ENCODE results near the gene ATG2B.
"Not testable (repeated sequence)": the region's sequence is repeated elsewhere in the genome, so short reads cannot be mapped to it uniquely, and the experiment has no call there.

ATG2B gene

DNA sequence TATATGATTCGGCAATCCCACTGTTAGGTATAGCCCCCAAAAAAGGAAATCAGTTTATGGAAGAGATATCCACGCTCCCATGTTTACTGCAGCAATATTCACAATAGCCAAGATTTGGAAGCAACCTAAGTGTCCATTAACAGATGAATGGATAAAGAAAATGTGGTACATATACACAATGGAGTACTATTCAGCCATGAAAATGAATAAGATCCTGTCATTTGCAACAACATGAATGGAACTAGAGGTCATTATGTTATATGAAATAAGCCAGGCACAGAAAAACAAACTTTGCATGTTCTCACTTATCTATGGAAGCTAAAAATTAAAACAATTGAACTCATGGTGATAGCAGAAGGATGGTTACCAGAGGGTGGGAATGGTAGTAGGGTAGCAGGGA is 15.2 kb downstream of the ATG2B start:
- not testable (repeated sequence) for H3K36me3 ChIP-seq (ENCODE audit: control insufficient read depth in 1 of 2, insufficient read depth in 2 of 2, low read length in 2 of 2); H3K4me1 ChIP-seq (ENCODE audit: control insufficient read depth in 1 of 2, insufficient read depth in 2 of 2, low read length in 2 of 2); H3K4me3 ChIP-seq (ENCODE audit: low read depth in 1 of 2, low read length in 2 of 2); H3K27ac ChIP-seq (ENCODE audit: low read length); H3K9me3 ChIP-seq (ENCODE audit: control insufficient read depth in 1 of 2, low read length in 2 of 2); H3K27me3 ChIP-seq (ENCODE audit: low read depth, low read length)

DNA sequence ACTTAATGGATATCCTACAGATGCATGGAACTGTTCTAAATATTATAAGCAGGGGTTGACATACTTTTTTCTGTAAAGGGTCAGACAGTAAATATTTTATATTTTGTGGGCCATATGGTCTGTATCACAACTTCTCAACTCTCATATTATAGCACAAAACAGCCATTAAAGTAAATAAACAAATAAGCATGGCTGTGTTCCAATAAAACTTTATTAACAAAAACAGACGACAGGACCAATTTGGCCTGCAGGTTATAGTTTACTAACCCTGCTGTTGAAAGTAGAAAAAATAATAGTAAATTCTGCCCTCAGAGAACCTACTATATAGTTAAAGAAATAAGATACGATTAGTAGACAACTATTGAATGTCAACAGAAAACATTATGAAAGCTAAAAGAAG is 17.5 kb downstream of the ATG2B start:
- Histone ChIP-seq H3K27ac (ENCODE audit: low read length) (no peak overlapping the region), H3K4me3 (ENCODE audit: low read depth in 1 of 2, low read length in 2 of 2) (no peak overlapping the region), H3K27me3 (ENCODE audit: low read depth, low read length) (no peaks in the 10 kb centered on the region), H3K36me3 (ENCODE audit: control insufficient read depth in 1 of 2, insufficient read depth in 2 of 2, low read length in 2 of 2) (peaks cover 4 to 8% of the 10 kb centered on the region in 2 donors), H3K9me3 (ENCODE audit: control insufficient read depth in 1 of 2, low read length in 2 of 2) (no peaks in the 10 kb centered on the region), H3K4me1 (ENCODE audit: control insufficient read depth in 1 of 2, insufficient read depth in 2 of 2, low read length in 2 of 2) (no peaks in the 10 kb centered on the region)

- peaks cover 12 to 25% of the 10 kb centered on the region in 2 donors for H3K36me3 ChIP-seq (ENCODE audit: control insufficient read depth in 1 of 2, insufficient read depth in 2 of 2, low read length in 2 of 2)
- no peaks in the 10 kb centered on the region for H3K27me3 ChIP-seq (ENCODE audit: low read depth, low read length)
- H3K4me1 ChIP-seq (ENCODE audit: control insufficient read depth in 1 of 2, insufficient read depth in 2 of 2, low read length in 2 of 2) = no peaks in the 10 kb centered on the region
- no peaks in the 10 kb centered on the region for H3K9me3 ChIP-seq (ENCODE audit: control insufficient read depth in 1 of 2, low read length in 2 of 2)
- H3K27ac ChIP-seq (ENCODE audit: low read length) = no peak overlapping the region
- H3K4me3 ChIP-seq (ENCODE audit: low read depth in 1 of 2, low read length in 2 of 2) = no peak overlapping the region
Observed at GRCh38 chr14:96341323-96341722, 21.8 kb downstream of the ATG2B start.

DNA sequence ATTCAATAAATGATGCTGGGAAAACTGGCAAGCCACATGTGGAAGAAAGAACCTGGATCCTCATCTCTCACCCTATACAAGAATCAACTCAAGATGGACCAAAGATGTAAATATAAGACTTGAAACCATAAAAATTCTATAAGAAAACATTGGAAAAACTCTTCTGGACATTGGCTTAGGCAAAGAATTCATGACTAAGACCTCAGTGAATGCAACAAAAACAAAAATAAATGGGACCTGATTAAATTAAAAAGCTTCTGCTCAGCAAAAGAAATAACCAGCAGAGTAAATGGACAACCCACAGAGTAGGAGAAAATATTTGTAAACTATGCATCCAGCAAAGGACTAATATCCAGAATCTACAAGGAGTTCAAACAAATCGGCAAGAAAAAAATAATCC is 24.6 kb downstream of the ATG2B start:
- Histone ChIP-seq H3K4me3 (ENCODE audit: low read depth in 1 of 2, low read length in 2 of 2) (no peak overlapping the region), H3K27me3 (ENCODE audit: low read depth, low read length) (no peaks in the 10 kb centered on the region), H3K9me3 (ENCODE audit: control insufficient read depth in 1 of 2, low read length in 2 of 2) (no peaks in the 10 kb centered on the region), H3K27ac (ENCODE audit: low read length) (no peak overlapping the region), H3K36me3 (ENCODE audit: control insufficient read depth in 1 of 2, insufficient read depth in 2 of 2, low read length in 2 of 2) (peaks cover 16 to 28% of the 10 kb centered on the region in 2 donors), H3K4me1 (ENCODE audit: control insufficient read depth in 1 of 2, insufficient read depth in 2 of 2, low read length in 2 of 2) (no peaks in the 10 kb centered on the region)

DNA sequence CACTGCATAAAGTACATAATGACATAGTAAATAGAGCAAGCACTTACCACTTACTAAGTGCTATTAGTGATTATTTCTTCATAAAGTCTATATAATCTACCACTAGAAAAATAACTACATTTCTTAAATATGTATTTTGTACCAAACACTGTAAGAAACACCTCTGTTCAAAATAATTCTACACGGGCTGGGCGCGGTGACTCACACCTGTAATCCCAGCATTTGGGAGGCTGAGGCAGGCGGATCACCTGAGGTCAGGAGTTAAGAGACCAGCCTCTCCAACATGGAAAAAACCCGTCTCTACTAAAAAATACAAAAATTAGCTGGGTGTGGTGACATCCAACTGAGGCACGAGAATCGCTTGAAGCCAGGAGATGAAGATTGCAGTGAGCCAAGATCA is 38.9 kb downstream of the ATG2B start:
- Histone ChIP-seq H3K4me3 (ENCODE audit: low read depth in 1 of 2, low read length in 2 of 2) (no peak overlapping the region), H3K27ac (ENCODE audit: low read length) (no peak overlapping the region), H3K4me1 (ENCODE audit: control insufficient read depth in 1 of 2, insufficient read depth in 2 of 2, low read length in 2 of 2) (no peaks in the 10 kb centered on the region), H3K9me3 (ENCODE audit: control insufficient read depth in 1 of 2, low read length in 2 of 2) (no peaks in the 10 kb centered on the region), H3K36me3 (ENCODE audit: control insufficient read depth in 1 of 2, insufficient read depth in 2 of 2, low read length in 2 of 2) (peaks cover 33 to 68% of the 10 kb centered on the region in 2 donors), H3K27me3 (ENCODE audit: low read depth, low read length) (no peaks in the 10 kb centered on the region)

- peaks cover 46 to 71% of the 10 kb centered on the region in 2 donors for H3K36me3 ChIP-seq (ENCODE audit: control insufficient read depth in 1 of 2, insufficient read depth in 2 of 2, low read length in 2 of 2)
- no peak overlapping the region for H3K4me3 ChIP-seq (ENCODE audit: low read depth in 1 of 2, low read length in 2 of 2)
- no peaks in the 10 kb centered on the region for H3K9me3 ChIP-seq (ENCODE audit: control insufficient read depth in 1 of 2, low read length in 2 of 2)
- no peak overlapping the region for H3K27ac ChIP-seq (ENCODE audit: low read length)
- no peaks in the 10 kb centered on the region for H3K4me1 ChIP-seq (ENCODE audit: control insufficient read depth in 1 of 2, insufficient read depth in 2 of 2, low read length in 2 of 2)
- H3K27me3 ChIP-seq (ENCODE audit: low read depth, low read length) = no peaks in the 10 kb centered on the region
Observed at GRCh38 chr14:96320605-96321004, 42.5 kb downstream of the ATG2B start.

- Histone ChIP-seq H3K27ac (ENCODE audit: low read length) (no peak overlapping the region), H3K9me3 (ENCODE audit: control insufficient read depth in 1 of 2, low read length in 2 of 2) (no peaks in the 10 kb centered on the region), H3K4me3 (ENCODE audit: low read depth in 1 of 2, low read length in 2 of 2) (no peak overlapping the region), H3K27me3 (ENCODE audit: low read depth, low read length) (no peaks in the 10 kb centered on the region), H3K36me3 (ENCODE audit: control insufficient read depth in 1 of 2, insufficient read depth in 2 of 2, low read length in 2 of 2) (peaks cover 48 to 69% of the 10 kb centered on the region in 2 donors), H3K4me1 (ENCODE audit: control insufficient read depth in 1 of 2, insufficient read depth in 2 of 2, low read length in 2 of 2) (no peaks in the 10 kb centered on the region)
Observed at GRCh38 chr14:96318836-96319235, 44.3 kb downstream of the ATG2B start.

GRCh38 chr14:96316087-96316486 is 47.1 kb downstream of the ATG2B start:
- no peak overlapping the region for H3K4me3 ChIP-seq (ENCODE audit: low read depth in 1 of 2, low read length in 2 of 2)
- H3K27ac ChIP-seq (ENCODE audit: low read length) = no peak overlapping the region
- H3K27me3 ChIP-seq (ENCODE audit: low read depth, low read length) = no peaks in the 10 kb centered on the region
- peaks cover 27 to 56% of the 10 kb centered on the region in 2 donors for H3K36me3 ChIP-seq (ENCODE audit: control insufficient read depth in 1 of 2, insufficient read depth in 2 of 2, low read length in 2 of 2)
- no peaks in the 10 kb centered on the region for H3K4me1 ChIP-seq (ENCODE audit: control insufficient read depth in 1 of 2, insufficient read depth in 2 of 2, low read length in 2 of 2)
- no peaks in the 10 kb centered on the region for H3K9me3 ChIP-seq (ENCODE audit: control insufficient read depth in 1 of 2, low read length in 2 of 2)

DNA sequence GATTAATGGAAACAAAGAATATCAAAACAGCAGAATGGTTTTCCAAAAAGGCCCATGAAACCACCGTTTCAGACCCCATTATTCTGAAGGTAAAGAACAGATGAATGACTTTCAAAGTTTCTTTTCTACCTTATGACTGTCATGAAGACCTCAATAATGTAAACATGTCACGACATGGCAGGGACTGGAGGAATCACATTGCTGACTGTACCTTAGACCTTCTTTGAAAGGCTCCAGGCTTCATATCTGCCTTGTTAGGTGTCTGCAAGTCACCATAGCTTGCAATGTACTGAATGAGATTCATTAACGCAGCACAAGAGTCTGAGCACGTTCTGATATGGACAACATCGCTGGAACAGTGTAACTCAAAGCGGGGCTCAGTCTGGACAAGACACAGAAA is 52.2 kb downstream of the ATG2B start:
- no peaks in the 10 kb centered on the region for H3K9me3 ChIP-seq (ENCODE audit: control insufficient read depth in 1 of 2, low read length in 2 of 2)
- H3K36me3 ChIP-seq (ENCODE audit: control insufficient read depth in 1 of 2, insufficient read depth in 2 of 2, low read length in 2 of 2) = peaks cover 42 to 74% of the 10 kb centered on the region in 2 donors
- H3K27ac ChIP-seq (ENCODE audit: low read length) = no peak overlapping the region
- no peaks in the 10 kb centered on the region for H3K27me3 ChIP-seq (ENCODE audit: low read depth, low read length)
- no peaks in the 10 kb centered on the region for H3K4me1 ChIP-seq (ENCODE audit: control insufficient read depth in 1 of 2, insufficient read depth in 2 of 2, low read length in 2 of 2)
- no peak overlapping the region for H3K4me3 ChIP-seq (ENCODE audit: low read depth in 1 of 2, low read length in 2 of 2)

GRCh38 chr14:96309896-96310330 is 53.2 kb downstream of the ATG2B start:
- Histone ChIP-seq H3K27ac (ENCODE audit: low read length) (peak overlapping the region; percentile 25), H3K4me3 (ENCODE audit: low read depth in 1 of 2, low read length in 2 of 2) (no peak overlapping the region), H3K27me3 (ENCODE audit: low read depth, low read length) (no peaks in the 10 kb centered on the region), H3K4me1 (ENCODE audit: control insufficient read depth in 1 of 2, insufficient read depth in 2 of 2, low read length in 2 of 2) (no peaks in the 10 kb centered on the region), H3K9me3 (ENCODE audit: control insufficient read depth in 1 of 2, low read length in 2 of 2) (no peaks in the 10 kb centered on the region), H3K36me3 (ENCODE audit: control insufficient read depth in 1 of 2, insufficient read depth in 2 of 2, low read length in 2 of 2) (peaks cover 40 to 67% of the 10 kb centered on the region in 2 donors)

- Histone ChIP-seq H3K4me3 (ENCODE audit: low read depth in 1 of 2, low read length in 2 of 2) (no peak overlapping the region), H3K9me3 (ENCODE audit: control insufficient read depth in 1 of 2, low read length in 2 of 2) (no peaks in the 10 kb centered on the region), H3K4me1 (ENCODE audit: control insufficient read depth in 1 of 2, insufficient read depth in 2 of 2, low read length in 2 of 2) (no peaks in the 10 kb centered on the region), H3K27ac (ENCODE audit: low read length) (peak overlapping the region; percentile 25), H3K36me3 (ENCODE audit: control insufficient read depth in 1 of 2, insufficient read depth in 2 of 2, low read length in 2 of 2) (peaks cover 45 to 66% of the 10 kb centered on the region in 2 donors), H3K27me3 (ENCODE audit: low read depth, low read length) (no peaks in the 10 kb centered on the region)
Observed at GRCh38 chr14:96309133-96309895, 53.8 kb downstream of the ATG2B start.

DNA sequence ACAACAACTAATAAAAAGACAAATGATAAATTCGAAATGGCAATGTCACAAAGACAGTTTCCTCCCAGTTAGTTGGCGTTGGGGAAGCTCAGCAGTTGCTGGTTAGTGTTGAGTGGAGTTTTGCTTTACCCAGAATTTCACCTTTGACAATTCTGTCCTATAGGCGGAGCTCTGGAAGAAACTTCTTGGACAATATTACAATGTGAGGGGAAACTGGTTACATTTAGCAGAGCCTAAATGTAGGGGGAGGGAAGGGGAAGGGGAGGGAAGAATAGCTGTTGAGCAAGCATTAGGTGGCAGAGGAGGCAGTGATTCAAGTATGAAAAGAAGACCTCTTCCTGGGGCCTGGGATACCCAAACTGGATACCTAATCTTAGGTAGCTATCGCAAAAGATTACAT is 55.7 kb downstream of the ATG2B start:
- Histone ChIP-seq H3K4me3 (ENCODE audit: low read depth in 1 of 2, low read length in 2 of 2) (no peak overlapping the region), H3K27me3 (ENCODE audit: low read depth, low read length) (no peaks in the 10 kb centered on the region), H3K9me3 (ENCODE audit: control insufficient read depth in 1 of 2, low read length in 2 of 2) (no peaks in the 10 kb centered on the region), H3K27ac (ENCODE audit: low read length) (no peak overlapping the region), H3K4me1 (ENCODE audit: control insufficient read depth in 1 of 2, insufficient read depth in 2 of 2, low read length in 2 of 2) (no peaks in the 10 kb centered on the region), H3K36me3 (ENCODE audit: control insufficient read depth in 1 of 2, insufficient read depth in 2 of 2, low read length in 2 of 2) (peaks cover 59 to 73% of the 10 kb centered on the region in 2 donors)

Measured in muscle layer of duodenum (tissue), 2 donors.